ENCODE data around the gene SNTG2.

SNTG2 gene

GRCh38 chr2:1136067-1136466, 185.4 kb downstream of the SNTG2 start:
- Mint-ChIP-seq H3K9me3 (no peaks in the 10 kb centered on the region), H3K4me3 (no peak overlapping the region), H3K27ac (no peak overlapping the region), H3K4me1 (peaks cover 10% of the 10 kb centered on the region), H3K27me3 (ENCODE audit: low read depth) (peaks cover 8% of the 10 kb centered on the region), H3K36me3 (ENCODE audit: low read depth) (no peaks in the 10 kb centered on the region)
- TF ChIP-seq CTCF (IDR thresholded peaks at IDR 0.05; ENCODE audit: unreplicated experiment in 3 of 3): peak; percentile 16 to 42 (median 39)

GRCh38 chr2:1136846-1137245, 186.2 kb downstream of the SNTG2 start:
- Mint-ChIP-seq H3K36me3 (ENCODE audit: low read depth) (no peaks in the 10 kb centered on the region), H3K4me1 (peaks cover 10% of the 10 kb centered on the region), H3K4me3 (no peak overlapping the region), H3K27ac (peak overlapping the region in 1 of 3 experiments; percentile 38), H3K27me3 (ENCODE audit: low read depth) (peaks cover 8% of the 10 kb centered on the region), H3K9me3 (no peaks in the 10 kb centered on the region)
- no peak for TF ChIP-seq CTCF (IDR thresholded peaks at IDR 0.05; ENCODE audit: unreplicated experiment in 3 of 3)

- H3K4me3 Mint-ChIP-seq: no peak overlapping the region
- H3K27ac Mint-ChIP-seq: no peak overlapping the region
- no peaks in the 10 kb centered on the region for H3K9me3 Mint-ChIP-seq
Measured at GRCh38 chr2:1137264-1137663, 186.6 kb downstream of the SNTG2 start.

GRCh38 chr2:1137913-1138391, 187.3 kb downstream of the SNTG2 start:
- TF ChIP-seq CTCF (IDR thresholded peaks at IDR 0.05; ENCODE audit: unreplicated experiment in 3 of 3): no peak
- Mint-ChIP-seq H3K4me1 (peaks cover under 1% of the 10 kb centered on the region), H3K27me3 (ENCODE audit: low read depth) (peaks cover 8% of the 10 kb centered on the region), H3K27ac (no peak overlapping the region), H3K9me3 (no peaks in the 10 kb centered on the region), H3K4me3 (no peak overlapping the region), H3K36me3 (ENCODE audit: low read depth) (no peaks in the 10 kb centered on the region)

More at GRCh38 chr2:1137264-1137663, 186.6 kb downstream of the SNTG2 start:
- H3K27me3 Mint-ChIP-seq (ENCODE audit: low read depth): peaks cover 8% of the 10 kb centered on the region
- H3K4me1 Mint-ChIP-seq: peaks cover 7% of the 10 kb centered on the region
- no peaks in the 10 kb centered on the region for H3K36me3 Mint-ChIP-seq (ENCODE audit: low read depth)
- TF ChIP-seq CTCF (IDR thresholded peaks at IDR 0.05; ENCODE audit: unreplicated experiment in 3 of 3): no peak

GRCh38 chr2:1140389-1141003, 189.8 kb downstream of the SNTG2 start:
- peaks cover 8% of the 10 kb centered on the region for H3K27me3 Mint-ChIP-seq (ENCODE audit: low read depth)
- TF ChIP-seq CTCF (IDR thresholded peaks at IDR 0.05; ENCODE audit: unreplicated experiment in 3 of 3): peak; percentile 78 to 85 (median 85)
- H3K27ac Mint-ChIP-seq: no peak overlapping the region
- H3K4me3 Mint-ChIP-seq: no peak overlapping the region
- H3K9me3 Mint-ChIP-seq: no peaks in the 10 kb centered on the region
- no peaks in the 10 kb centered on the region for H3K36me3 Mint-ChIP-seq (ENCODE audit: low read depth)
- no peaks in the 10 kb centered on the region for H3K4me1 Mint-ChIP-seq

GRCh38 chr2:1141079-1141478, 190.4 kb downstream of the SNTG2 start:
- no peaks in the 10 kb centered on the region for H3K4me1 Mint-ChIP-seq
- H3K27ac Mint-ChIP-seq: no peak overlapping the region
- H3K4me3 Mint-ChIP-seq: no peak overlapping the region
- no peak for TF ChIP-seq CTCF (IDR thresholded peaks at IDR 0.05; ENCODE audit: unreplicated experiment in 3 of 3)
- peaks cover 8% of the 10 kb centered on the region for H3K27me3 Mint-ChIP-seq (ENCODE audit: low read depth)
- no peaks in the 10 kb centered on the region for H3K9me3 Mint-ChIP-seq
- H3K36me3 Mint-ChIP-seq (ENCODE audit: low read depth): no peaks in the 10 kb centered on the region

All from nephron (organoid).